ES-I3 (cell line): ENCODE measurements around the gene C19orf25.
A peak's percentile ranks its signal among the peaks of the same experiment; 100 is the strongest.
"Not testable (repeated sequence)": the region's sequence is repeated elsewhere in the genome, so short reads cannot be mapped to it uniquely, and the experiment has no call there.

Experiments used
- H3K36me3 ChIP-seq: 2 replicates; pipeline ENCODE4 v1.6.1; 2013; ENCODE audit warnings: mild to moderate bottlenecking, low read length, control low read depth, moderate library complexity; ENCODE audit not compliant: insufficient read depth
- H3K4me1 ChIP-seq: 2 replicates; pipeline ENCODE4 v1.6.1; 2013; ENCODE audit warnings: mild to moderate bottlenecking, control low read depth, low read length; ENCODE audit not compliant: insufficient read depth
- H3K9ac ChIP-seq: 2 replicates; pipeline ENCODE4 v1.6.1; 2013; ENCODE audit warnings: low read depth, mild to moderate bottlenecking, low read length, moderate library complexity
- H3K9me3 ChIP-seq: 2 replicates; pipeline ENCODE4 v1.6.1; 2013; ENCODE audit warnings: mild to moderate bottlenecking, low read length, moderate library complexity; ENCODE audit not compliant: control insufficient read depth, insufficient read depth

C19orf25 gene

DNA sequence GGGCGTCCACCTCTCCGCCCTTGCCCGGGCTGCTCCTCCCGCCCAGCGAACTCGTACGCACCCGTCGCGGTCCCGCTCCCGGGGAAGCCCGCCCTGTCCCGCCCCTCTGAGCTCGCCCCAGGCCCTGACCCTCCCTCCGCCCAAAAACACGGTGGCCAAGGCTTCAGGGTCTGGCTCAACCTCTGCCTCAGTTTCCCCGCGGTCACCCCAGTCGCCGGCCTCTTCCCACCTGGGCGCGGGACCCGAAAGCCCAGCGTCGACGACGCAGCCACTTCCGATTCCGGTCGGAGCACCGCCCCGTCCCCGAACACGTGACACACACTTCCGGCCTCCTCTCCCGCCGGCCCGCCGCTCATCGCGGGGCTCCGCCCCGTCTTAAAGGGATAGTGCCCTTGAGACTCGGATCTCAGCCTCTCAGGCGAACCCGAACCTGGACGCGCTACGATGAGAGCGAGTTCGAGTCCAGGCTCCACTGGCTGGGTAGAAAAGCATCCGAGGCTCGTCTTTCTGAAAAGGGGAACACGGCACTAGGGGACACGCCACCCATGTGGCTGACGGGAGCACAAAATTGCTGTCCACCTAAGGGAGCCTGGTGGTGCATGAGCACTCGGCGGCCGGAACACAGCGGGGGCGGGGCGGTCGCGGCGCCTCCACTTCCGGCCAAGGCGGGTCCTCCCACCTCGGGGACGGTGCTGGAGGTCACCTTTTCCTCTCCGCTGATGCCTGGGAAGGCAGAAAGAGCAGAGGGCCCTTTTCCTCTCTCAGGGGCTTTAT lies at the start of gene C19orf25:
Gene C19orf25, minus strand, starts transcription at position 282 of the 774 bp plus-strand sequence. CDS start 312 bp downstream, outside the sequence.
- no peaks in the 10 kb centered on the region for H3K4me1 ChIP-seq
- no peaks in the 10 kb centered on the region for H3K9me3 ChIP-seq
- peaks cover 4% of the 10 kb centered on the region for H3K36me3 ChIP-seq
- H3K9ac ChIP-seq = peak within 1 kb of the TSS; percentile 99

DNA sequence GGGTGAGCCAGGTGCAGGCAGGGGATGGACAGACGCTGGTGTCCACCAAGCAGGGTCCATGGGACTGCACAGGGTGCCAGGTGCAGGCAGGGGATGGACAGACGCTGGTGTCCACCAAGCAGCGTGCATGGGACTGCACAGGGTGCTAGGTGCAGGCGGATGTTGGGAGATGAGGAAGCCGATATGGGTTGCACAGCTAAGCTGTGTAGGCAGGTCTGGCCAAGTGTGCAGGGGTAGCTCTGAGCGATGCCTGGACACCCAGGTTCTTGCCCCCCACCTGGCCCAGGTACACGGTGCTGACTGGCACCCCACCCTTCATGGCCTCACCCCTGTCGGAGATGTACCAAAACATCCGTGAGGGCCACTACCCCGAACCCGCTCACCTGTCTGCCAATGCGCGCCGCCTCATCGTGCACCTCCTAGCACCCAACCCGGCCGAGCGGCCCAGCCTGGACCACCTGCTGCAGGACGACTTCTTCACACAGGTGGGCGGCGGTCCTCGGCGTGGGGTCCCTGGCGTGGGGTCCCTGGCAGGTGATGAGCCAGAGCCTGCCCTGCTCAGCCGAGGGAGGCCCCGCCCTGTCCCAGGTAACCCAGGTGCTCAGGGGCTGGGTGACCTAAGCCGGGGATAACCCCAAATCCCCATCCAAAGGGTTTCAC lies 48.8 kb upstream of the C19orf25 start:
- H3K9me3 ChIP-seq = no peaks in the 10 kb centered on the region
- H3K9ac ChIP-seq = no peak overlapping the region
- no peaks in the 10 kb centered on the region for H3K4me1 ChIP-seq
- H3K36me3 ChIP-seq = no peaks in the 10 kb centered on the region

DNA sequence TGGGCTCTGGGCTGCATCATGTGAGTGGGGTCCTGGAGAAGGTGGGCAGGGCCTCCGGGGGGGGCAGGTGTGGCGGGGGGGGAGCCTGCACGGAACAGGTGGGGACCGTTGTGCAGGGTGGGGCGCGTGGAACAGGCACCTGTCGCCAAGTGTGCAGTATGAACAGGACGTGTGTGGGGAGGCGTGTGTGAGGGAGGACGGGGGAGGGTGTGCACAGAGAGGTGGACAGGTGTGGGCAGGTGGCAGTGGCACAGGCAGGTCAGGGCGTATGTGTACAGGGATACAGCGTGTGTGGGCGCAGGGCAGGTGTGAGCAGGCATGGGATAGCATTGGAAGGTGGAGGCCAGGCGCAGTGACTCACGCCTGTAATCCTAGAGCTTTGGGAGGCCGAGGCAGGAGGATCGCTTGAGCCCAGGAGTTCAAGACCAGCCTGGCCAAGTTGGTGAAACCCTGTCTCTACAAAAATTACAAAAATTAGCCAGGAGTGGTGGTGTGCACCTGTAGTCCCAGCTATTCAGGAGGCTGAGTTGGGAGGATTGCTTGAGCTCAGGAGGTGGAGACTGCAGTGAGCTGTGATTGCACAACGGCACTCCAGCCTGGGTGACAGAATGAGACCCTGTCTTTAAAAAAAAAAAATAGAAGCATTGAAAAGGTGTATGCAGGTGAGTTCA lies 48.1 kb upstream of the C19orf25 start:
- Histone ChIP-seq H3K4me1 (no peaks in the 10 kb centered on the region), H3K36me3 (no peaks in the 10 kb centered on the region), H3K9ac (no peak overlapping the region), H3K9me3 (no peaks in the 10 kb centered on the region)

DNA sequence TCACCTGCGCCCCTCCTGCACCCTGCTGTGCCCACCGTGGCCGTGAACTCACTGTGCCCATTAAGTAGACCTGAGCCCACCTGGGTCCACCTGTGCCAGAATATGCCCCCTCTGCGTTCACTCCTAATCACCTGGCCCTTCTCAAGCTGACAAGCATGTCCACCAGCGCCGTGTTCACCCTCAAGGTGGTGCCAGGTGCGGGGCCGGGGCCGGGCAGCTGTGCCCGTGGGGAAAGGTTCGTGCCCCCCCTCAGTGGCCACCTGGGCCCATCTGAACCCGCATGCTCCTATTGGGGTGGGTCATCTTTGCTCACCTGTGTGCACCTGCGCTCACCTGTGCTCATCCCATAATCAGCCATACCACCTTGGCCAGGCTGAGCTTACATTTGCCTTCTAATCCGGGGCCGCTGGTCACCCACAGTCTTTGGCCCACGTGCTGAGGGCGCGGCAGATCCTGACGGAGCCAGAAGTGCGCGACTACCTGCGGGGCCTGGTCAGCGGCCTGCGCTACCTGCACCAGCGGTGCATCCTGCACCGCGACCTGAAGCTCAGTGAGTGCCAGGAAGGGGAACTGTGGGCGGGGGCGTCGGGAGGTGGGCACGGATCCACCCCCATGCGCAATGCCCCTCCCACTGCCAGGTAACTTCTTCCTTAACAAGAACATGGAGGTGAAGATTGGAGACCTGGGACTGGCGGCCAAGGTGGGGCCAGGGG lies 47.2 kb upstream of the C19orf25 start:
- H3K4me1 ChIP-seq = no peaks in the 10 kb centered on the region
- H3K36me3 ChIP-seq = no peaks in the 10 kb centered on the region
- no peaks in the 10 kb centered on the region for H3K9me3 ChIP-seq
- no peak overlapping the region for H3K9ac ChIP-seq

DNA sequence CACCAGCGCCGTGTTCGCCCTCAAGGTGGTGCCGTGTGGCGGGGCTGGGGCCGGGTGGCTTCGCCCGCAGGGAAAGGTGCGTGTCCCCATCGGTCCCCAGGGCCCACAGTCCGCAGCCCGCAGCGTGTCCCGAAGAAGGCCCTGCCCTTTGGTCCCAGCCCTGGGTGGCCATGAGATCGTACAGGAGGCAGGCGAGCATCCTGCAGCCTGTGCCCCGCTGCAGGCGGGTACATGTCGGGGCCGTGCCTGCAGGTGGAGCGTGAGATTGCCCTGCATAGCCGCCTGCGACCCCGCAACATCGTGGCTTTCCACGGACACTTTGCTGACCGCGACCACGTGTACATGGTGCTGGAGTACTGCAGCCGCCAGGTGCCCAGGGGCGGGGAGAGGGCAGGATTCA lies 46.3 kb upstream of the C19orf25 start:
- H3K9me3 ChIP-seq = no peaks in the 10 kb centered on the region
- no peak overlapping the region for H3K9ac ChIP-seq
- H3K36me3 ChIP-seq = no peaks in the 10 kb centered on the region
- H3K4me1 ChIP-seq = no peaks in the 10 kb centered on the region

DNA sequence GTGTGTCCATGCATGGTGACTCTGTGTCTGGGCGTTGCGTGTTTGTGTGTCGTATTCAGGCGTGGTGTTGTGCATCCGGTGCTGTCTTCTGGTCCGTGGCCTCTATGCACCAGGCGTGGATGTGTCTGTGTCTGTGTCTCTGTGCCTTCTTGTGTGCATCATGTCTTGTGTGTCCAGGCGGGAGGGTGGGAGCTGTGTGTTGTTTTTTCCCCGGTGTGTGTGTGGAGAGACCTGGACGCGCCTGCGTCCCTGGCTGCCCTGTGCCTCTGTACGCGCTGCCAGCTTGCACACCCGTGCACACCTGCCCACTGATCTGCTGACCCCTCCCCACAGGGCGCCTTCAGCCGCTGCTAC lies 45.9 kb upstream of the C19orf25 start:
- no peaks in the 10 kb centered on the region for H3K36me3 ChIP-seq
- H3K4me1 ChIP-seq = no peaks in the 10 kb centered on the region
- H3K9ac ChIP-seq = no peak overlapping the region
- no peaks in the 10 kb centered on the region for H3K9me3 ChIP-seq

DNA sequence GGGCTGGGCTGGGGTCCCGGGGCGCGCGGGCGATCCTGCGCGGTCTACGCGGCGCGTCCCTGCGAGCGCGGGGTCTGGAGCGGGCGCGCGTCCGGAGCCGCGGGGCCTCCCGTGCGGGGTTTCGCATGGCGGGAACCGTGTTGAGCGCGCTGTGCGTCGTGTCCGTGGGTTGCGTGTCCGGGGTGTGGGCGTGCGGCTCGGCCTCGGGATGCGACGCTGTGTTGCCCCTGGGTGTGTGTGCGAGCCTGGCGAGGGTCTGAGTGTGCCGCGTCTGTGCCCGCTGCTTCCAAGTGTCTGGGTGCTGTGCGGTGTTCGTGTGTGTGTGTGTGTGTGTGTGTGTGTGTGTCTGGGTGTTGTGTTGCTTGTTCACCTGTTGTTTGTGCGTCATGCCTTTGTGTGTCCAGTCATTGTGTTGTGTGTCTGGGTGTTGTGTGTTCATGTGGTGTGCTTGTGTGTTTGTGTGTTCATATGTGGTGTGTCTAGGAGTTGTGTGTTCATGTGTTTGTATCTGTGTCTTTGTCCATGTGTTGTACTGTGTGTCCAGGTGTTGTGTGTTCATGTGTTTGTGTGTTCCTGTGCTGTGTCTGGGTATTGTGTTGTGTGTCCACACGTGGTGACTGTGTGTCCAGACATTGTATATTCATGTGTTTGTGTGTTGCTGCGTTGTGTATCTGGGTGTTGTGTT lies 45.4 kb upstream of the C19orf25 start:
- no peaks in the 10 kb centered on the region for H3K9me3 ChIP-seq
- H3K9ac ChIP-seq = peak overlapping the region; percentile 47; the same call in 1 of the 2 replicates
- H3K4me1 ChIP-seq = no peaks in the 10 kb centered on the region
- H3K36me3 ChIP-seq = no peaks in the 10 kb centered on the region

DNA sequence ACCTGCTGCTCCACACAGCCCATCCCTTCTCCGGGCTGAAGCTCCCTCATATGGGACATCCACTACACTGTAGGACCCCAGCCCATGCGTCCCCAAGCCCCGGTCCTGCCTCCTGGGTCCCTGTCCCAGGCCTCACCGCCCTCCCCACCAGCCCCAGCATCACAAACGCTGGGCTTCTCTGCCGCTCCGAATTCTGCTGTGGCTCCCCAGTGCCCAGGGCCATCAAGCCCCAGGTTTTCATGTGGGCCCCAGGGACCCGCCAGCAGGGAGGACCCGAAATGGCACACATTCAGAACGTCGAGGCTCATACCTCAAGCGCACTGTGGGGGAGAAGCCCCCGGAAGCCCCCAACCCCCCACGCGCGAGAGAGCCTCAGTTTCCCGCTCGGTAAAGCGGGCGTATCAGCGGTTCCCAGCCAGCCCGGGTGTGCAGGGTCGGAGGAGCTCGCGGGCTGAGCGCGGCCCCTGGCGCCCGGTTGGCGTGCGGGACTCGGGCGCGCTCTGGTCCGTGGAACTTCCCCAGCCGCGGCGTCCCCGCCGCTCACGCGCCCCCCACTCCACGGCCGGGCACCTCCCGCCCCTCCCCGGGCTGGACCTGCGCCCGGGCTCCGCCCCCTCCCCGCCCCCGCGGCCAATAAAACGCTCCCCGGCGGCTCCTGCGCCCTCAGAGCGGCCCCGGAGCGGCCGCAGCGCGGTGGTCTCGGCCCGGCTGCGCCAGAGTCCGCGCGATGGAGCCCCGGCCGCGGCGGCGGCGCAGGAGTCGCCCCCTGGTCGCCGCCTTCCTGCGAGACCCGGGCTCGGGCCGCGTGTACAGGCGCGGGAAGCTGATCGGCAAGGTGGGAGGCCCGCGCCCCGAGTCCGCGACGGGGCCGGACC lies 44.6 kb upstream of the C19orf25 start, which contains the start of gene PLK5:
Gene PLK5, plus strand, starts transcription at position 666 of the 875 bp plus-strand sequence. CDS start 2,920 bp downstream, outside the sequence.
- Histone ChIP-seq H3K9ac (peak within 1 kb of the TSS; percentile 47; the same call in 1 of the 2 replicates), H3K4me1 (no peaks in the 10 kb centered on the region), H3K36me3 (no peaks in the 10 kb centered on the region), H3K9me3 (no peaks in the 10 kb centered on the region)

DNA sequence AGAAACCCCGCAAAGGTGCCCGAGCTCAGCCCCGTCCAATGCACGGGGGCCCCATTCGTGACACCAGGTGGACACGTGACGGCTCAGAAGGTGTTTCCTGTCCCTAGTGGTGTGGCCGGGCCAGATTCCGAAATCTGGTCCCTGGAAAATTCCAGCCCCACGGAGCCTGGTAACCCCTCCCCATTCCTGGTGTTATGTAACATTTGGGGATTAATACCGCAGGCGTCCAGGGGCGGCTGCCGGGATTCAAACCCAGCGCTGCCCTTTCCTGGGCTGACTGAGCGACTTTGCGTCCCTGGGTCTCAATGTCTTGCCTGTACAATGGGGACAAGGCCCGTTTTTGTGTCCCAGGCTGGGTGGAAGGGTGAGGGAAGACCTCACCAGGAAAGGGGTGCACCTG lies 43.8 kb upstream of the C19orf25 start:
- Histone ChIP-seq H3K4me1 (no peaks in the 10 kb centered on the region), H3K36me3 (no peaks in the 10 kb centered on the region), H3K9ac (no peak overlapping the region), H3K9me3 (no peaks in the 10 kb centered on the region)

DNA sequence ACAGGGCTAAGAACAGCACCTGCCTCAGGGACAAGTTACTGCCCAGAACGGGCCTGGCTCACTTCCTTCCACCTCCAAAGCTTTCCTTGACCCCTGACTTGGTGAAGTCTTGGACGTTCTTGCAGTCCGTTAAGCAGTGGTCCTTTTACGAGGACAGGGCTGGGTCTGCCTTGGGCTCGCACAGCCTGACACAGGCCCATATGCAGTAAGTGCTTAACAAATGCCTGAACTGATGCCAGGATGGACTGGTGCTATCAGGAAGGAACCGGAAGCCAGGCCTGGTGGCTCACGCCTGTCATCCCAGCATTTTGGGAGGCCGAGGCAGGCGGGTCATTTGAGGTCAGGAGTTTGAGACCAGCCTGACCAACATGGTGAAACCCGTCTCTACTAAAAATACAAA lies 43.0 kb upstream of the C19orf25 start:
- no peaks in the 10 kb centered on the region for H3K9me3 ChIP-seq
- no peaks in the 10 kb centered on the region for H3K4me1 ChIP-seq
- no peak overlapping the region for H3K9ac ChIP-seq
- H3K36me3 ChIP-seq = no peaks in the 10 kb centered on the region

DNA sequence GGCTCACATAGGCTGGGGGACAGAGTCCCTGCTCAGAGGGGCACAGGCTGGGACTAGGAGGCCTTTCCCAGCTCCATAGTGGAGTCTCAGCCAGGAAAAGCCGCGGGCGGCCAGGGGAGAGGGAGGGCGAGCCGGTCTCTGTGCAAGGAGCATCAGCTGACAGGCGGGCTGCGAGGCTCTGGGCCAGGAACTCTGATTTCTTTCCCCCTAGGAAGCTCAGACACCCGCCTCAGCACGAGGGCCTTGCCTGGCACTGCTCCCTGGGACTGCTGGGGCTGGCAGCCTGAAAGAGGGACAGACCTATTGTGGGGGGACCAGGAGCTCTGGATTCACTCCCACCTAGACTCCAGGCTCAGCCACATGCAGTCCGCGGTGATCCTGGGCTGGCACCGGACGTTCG lies 42.6 kb upstream of the C19orf25 start:
- Histone ChIP-seq H3K4me1 (no peaks in the 10 kb centered on the region), H3K9ac (no peak overlapping the region), H3K9me3 (no peaks in the 10 kb centered on the region), H3K36me3 (no peaks in the 10 kb centered on the region)

DNA sequence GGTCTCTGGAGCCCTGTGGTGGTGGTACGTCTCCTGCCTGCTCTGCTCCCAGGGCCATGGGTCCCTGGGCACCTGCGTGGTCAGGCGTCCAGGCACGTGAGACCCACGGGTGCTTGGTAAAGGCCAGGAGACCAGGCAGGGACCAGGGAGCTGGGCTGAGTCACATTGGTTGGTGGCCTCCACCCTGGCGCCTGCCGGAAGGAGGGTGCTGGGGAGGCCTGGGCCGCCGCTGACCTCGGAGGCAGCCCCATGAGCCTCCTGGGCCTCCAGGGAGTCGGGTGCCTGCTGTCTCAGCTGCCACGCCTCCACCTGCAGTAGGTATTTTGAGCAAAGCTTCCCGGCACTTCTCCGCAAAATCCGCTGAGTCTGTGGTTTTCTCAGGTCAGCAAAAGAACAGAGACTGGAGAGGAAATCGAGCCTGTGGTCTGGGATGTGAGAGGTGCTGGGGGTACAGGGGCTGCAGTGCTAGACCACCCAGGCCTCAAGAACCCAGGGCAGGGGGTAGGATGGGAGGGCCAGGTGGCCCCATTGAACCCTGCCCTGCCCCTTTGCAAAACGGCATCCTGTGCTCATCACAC lies 41.3 kb upstream of the C19orf25 start:
- H3K36me3 ChIP-seq = no peaks in the 10 kb centered on the region
- H3K4me1 ChIP-seq = no peaks in the 10 kb centered on the region
- no peaks in the 10 kb centered on the region for H3K9me3 ChIP-seq
- no peak overlapping the region for H3K9ac ChIP-seq

DNA sequence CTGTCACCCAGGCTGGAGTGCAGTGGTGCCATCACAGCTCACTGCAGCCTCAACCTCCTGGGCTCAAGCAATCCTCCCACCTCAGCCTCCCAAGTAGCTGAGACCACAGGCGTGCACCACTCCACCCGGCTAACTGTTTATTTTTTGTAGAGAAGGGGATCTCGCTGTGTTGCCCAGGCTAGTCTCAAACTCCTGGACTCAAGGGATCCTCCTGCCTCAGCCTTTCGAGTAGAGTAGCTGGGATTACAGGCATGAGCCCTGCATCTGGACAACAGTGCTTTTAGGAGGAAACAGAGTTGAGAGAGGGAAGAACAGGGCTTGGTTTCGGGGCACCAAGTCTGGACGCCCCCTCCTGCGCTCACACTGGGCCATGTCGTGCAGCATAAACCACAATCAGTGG lies 40.8 kb upstream of the C19orf25 start:
- H3K36me3 ChIP-seq, H3K9me3 ChIP-seq, H3K9ac ChIP-seq, H3K4me1 ChIP-seq: not testable (repeated sequence)
